Ramos (cell line): ENCODE data around the gene TCF3.
"Not testable (repeated sequence)": the region's sequence is repeated elsewhere in the genome, so short reads cannot be mapped to it uniquely, and the experiment has no call there.

Experiments
- in situ Hi-C: fragments of 300-500 bp; cut with MboI; formaldehyde crosslinking; loops from one replicate; pipeline ENCODE4 v1.14.3; 2022; ENCODE audit warnings: low sequenced_read_pairs; ENCODE audit not compliant: unreplicated experiment

TCF3 gene

GRCh38 chr19:1655131-1655981, 2.9 kb upstream of the TCF3 start:
- in situ Hi-C loops: loop anchor here (25.0 kb wide), 1 partner anchor 432 kb away; the partner anchor contains the start of genes IZUMO4 and MOB3A

- in situ Hi-C loops: loop anchor here (25.0 kb wide), 1 partner anchor 433 kb away; the partner anchor contains the start of genes IZUMO4 and MOB3A
Observed at GRCh38 chr19:1654178-1654792, 1.9 kb upstream of the TCF3 start.

DNA sequence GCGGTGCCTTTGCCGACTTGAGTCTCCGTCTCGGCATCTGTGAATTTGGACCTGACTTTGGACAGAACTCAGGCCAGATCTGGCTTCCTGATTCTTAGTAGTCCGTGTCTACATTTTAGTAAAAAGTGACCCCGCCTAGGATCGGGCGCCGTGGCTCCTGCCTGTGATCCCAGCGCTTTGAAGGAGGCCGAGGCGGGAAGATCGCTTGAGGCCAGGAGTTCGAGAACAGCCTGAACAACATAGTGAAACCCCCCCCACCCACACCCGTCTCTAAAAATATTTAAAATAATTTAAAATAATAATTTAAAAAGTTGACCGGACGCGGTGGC, 849 bp upstream of the TCF3 start:
- in situ Hi-C loops: loop anchor here (25.0 kb wide), 1 partner anchor 434 kb away; the partner anchor contains the start of genes IZUMO4 and MOB3A

GRCh38 chr19:1651568-1652291, 685 bp downstream of the TCF3 start:
- in situ Hi-C loops: loop anchor here (25.0 kb wide), 1 partner anchor 436 kb away; the partner anchor contains the start of genes IZUMO4 and MOB3A

- in situ Hi-C loops: loop anchor here (25.0 kb wide), 1 partner anchor 436 kb away; the partner anchor contains the start of genes IZUMO4 and MOB3A
Observed at GRCh38 chr19:1650650-1651567, 1.5 kb downstream of the TCF3 start.

DNA sequence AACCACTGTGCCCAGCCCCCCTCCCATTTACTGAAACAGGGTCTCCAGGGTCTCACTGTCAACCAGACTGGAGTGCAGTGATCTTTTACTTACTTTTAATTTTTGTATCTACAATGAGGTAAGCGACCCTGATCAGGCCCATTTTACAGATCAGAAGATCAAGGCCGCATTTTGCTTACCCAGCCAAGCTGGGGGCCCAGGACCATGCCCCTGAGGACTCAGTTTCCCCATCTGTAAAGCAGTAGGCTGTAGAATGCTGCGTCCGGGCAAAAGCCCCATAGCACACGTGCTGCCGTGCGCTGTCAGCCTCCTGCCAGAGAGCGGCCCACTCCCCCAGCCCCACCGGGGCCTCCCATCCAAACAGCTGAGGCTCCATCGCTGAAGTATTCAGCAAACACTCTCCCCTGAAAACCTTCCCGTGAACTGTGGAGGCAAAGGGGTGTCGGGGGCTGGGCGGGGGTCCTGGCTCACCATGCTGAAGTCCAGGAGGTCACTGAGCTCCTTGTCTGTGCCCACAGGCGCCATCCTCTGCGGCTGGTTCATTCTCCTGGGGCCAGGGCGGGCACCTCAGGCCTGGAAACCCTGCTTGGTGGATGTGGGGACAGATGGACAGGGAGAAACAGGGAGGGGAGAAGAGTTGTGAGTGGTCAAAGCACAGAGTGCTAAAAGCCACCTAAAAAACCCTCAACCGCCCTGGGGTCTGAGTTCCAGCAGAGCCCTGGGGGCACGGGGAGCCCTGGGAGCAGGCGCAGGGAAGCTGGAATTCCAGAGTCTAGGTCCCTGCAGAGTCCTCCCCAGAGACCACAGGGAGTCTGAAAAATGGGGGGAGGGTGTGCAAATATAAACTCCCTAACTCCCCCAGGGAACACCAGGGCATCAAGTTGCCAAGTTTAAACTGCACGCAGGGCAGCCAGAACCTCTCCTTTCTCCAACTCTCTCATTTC, 2.4 kb downstream of the TCF3 start:
- in situ Hi-C loops: loop anchor here (25.0 kb wide), 1 partner anchor 437 kb away; the partner anchor contains the start of genes IZUMO4 and MOB3A

DNA sequence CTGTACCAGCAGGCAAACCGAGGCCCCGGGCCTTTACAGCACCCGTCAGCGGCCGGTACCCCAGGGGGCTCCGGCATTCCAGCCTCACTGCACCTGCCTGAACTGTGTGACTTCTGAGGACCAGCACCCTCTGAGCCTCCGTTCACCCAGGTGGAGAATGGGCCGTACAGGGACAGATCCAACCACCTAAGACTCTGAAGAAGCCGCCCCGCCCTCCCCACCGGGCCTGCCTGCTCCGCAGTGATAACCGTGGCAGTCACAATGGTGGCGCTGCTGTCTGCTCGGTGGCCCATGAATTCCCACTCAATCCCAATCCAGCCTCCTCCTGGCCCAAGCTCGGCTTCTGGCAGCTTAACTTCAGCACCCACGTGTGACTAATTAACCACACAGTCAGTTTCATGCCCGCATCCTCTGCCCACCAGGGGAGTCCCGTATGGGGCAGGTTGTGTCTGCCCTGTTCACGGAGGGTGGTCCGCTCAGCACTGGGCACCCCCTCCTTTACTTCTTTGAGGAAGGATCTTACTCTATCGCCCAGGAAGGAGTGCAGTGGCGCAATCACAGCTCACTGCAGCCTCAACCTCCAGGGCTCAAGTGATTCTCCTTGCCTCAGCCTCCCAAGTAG, 3.4 kb downstream of the TCF3 start:
- in situ Hi-C loops: no loop called here

DNA sequence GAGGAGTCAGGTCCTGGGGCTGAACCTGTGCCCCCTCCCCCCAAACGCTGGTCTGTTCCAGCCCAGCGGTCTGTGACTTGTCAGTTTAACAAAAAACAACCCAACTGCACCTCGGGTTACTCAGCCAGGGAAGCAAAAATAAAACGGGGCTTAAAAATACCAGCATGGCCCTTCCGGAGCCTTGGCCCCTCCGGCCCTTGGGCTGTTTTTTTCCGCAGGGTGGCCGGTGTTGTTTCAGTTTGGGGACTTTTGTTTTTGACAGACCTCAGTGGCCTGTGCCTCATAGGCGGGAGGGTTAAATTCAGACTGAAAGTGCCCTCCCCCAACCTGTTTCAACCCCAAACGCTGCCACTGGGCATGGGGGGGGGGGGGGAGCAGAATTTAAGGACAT, 4.0 kb downstream of the TCF3 start:
- in situ Hi-C loops: no loop called here

- in situ Hi-C loops: no loop called here
Observed at GRCh38 chr19:1647501-1648458, 4.6 kb downstream of the TCF3 start.

DNA sequence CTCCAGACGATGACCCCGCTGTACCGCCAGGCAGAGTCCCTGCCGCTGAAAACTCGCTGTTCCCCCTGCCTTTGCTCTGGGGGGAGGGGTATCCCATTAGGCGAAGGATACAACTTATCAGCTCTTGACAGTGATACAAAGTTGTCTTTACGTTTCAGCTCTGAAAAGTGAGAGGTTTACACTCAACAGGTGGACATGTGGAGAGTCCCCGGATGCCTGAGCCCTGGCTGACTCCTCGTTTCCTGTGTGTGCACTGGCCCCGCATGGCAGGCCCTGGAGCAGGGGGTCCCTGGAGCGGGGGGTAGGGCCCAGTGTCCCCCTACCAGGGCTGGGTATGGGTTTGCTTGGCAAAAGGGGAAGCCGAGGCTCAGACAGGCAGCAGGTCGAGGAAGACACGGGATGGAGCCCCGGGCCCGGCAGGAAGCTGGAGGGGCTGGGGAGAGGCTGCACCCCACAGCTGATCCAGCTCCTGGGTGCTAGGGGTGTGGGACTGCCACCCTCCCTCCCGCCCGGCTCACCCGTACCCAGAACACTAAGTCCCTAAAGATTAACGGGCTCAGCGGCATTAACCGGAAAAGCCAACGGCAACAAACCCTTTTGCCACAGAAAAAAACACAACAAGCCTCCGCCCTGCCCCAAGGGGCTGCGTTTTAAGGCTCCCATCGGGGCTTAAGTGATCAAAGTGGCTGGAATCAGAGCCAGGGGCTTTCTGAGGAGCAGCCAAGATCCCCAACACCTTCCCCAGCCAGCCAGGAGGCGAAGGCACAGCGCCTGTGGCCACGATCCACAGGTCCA, 5.6 kb downstream of the TCF3 start:
- in situ Hi-C loops: no loop called here

- in situ Hi-C loops: no loop called here
Observed at GRCh38 chr19:1646149-1646548, 6.3 kb downstream of the TCF3 start.

DNA sequence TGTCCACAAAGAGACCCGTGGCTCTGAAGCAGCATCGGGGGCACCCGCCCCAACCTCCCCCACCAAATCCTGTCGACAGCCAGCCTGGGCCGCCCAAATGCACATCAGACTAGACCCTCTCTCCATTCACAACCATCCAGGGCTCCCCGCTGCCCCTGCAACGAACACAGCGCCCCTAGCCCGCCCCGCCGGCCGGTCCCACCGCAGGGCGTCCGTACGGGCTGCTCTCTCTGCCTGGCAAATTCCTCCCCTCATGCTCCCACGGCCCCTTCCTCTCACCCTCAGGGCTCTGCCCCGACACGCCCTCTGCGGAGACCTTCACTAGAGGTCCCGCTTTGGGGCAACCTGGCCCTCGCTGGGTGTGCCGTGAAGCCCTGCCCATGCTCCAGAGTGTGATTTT, 7.1 kb downstream of the TCF3 start:
- in situ Hi-C loops: no loop called here

DNA sequence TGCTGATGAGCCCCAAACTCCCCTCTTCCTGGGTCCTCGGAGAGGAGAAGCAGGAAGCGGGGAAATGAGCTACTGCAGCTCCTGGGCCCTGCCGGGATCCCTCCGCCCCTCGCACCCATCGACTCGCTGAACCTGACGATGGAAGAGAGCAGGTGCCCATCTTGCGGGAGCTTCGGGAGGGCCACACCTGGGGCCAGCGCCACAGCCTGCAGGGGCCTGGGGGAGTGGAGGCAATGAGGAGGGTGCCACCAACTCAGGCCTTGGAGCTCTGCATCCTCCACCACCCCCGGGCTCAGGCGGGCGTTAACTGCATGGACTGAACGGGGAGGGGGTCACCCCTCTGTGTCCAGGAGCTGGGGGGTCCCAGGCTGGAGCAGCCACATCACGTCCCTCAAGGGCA, 8.3 kb downstream of the TCF3 start:
- in situ Hi-C loops: no loop called here

GRCh38 chr19:1640893-1641448, 11.4 kb downstream of the TCF3 start:
- in situ Hi-C loops: not testable (repeated sequence)

- in situ Hi-C loops: no loop called here
Observed at GRCh38 chr19:1636325-1637236, 15.8 kb downstream of the TCF3 start.
